AG09309 (cell line): ENCODE results near the gene GRIK4.
A peak's percentile ranks its signal among the peaks of the same experiment; 100 is the strongest.

ENCODE experiments used
- DNase-seq: peaks from one replicate; pipeline ENCODE4 v3.0.0-alpha.2; 2010; ENCODE audit warnings: low read depth
- H3K4me3 ChIP-seq: 2 replicates; pipeline ENCODE4 v1.5.1; 2011; ENCODE audit warnings: mild to moderate bottlenecking, low read depth, low read length, moderate library complexity; ENCODE audit not compliant: control insufficient read depth
- CTCF ChIP-seq: IDR thresholded peaks from 2 replicates; pipeline ENCODE4 v1.5.1; 2011; ENCODE audit warnings: mild to moderate bottlenecking, low read depth, low read length, inconsistent platforms; ENCODE audit not compliant: insufficient read depth, control insufficient read depth; ENCODE audit errors: missing control alignments

Gene GRIK4

GRCh38 chr11:120658071-120658423 lies 146.5 kb downstream of the GRIK4 start:
- no peak for TF ChIP-seq CTCF
- DNase-seq, result no peak
- H3K4me3 ChIP-seq, result no peak overlapping the region

GRCh38 chr11:120659076-120659475 lies 147.5 kb downstream of the GRIK4 start:
- no peak for TF ChIP-seq CTCF
- DNase-seq, result no peak
- no peak overlapping the region for H3K4me3 ChIP-seq

GRCh38 chr11:120660024-120660565 lies 148.5 kb downstream of the GRIK4 start:
- no peak overlapping the region for H3K4me3 ChIP-seq
- no peak for DNase-seq
- TF ChIP-seq CTCF, result peak; percentile 41

- H3K4me3 ChIP-seq, result no peak overlapping the region
- no peak for TF ChIP-seq CTCF
- DNase-seq, result no peak
Measured at GRCh38 chr11:120662071-120662676, 150.6 kb downstream of the GRIK4 start.

GRCh38 chr11:120663142-120663541 lies 151.6 kb downstream of the GRIK4 start:
- DNase-seq, result no peak
- no peak overlapping the region for H3K4me3 ChIP-seq
- TF ChIP-seq CTCF, result no peak

GRCh38 chr11:120666121-120666639 lies 154.6 kb downstream of the GRIK4 start:
- no peak for TF ChIP-seq CTCF

GRCh38 chr11:120667281-120667680 lies 155.7 kb downstream of the GRIK4 start:
- no peak for TF ChIP-seq CTCF
- DNase-seq, result no peak
- no peak overlapping the region for H3K4me3 ChIP-seq

More at GRCh38 chr11:120666121-120666639, 154.6 kb downstream of the GRIK4 start:
- no peak overlapping the region for H3K4me3 ChIP-seq
- no peak for DNase-seq
